SK-N-MC (cell line): Measurements from ENCODE around the gene ERICH4.

Source experiments
- EZH2 ChIP-seq: fragments of 200-600 bp; sonication (generic); IDR thresholded peaks from one replicate; pipeline ENCODE4 v1.6.1; 2017; ENCODE audit warnings: antibody characterized with exemption
- POLR2AphosphoS5 ChIP-seq: IDR thresholded peaks from 2 replicates; pipeline ENCODE4 v1.6.1; 2012; ENCODE audit warnings: mild to moderate bottlenecking, low read depth, low read length, borderline replicate concordance

DNA sequence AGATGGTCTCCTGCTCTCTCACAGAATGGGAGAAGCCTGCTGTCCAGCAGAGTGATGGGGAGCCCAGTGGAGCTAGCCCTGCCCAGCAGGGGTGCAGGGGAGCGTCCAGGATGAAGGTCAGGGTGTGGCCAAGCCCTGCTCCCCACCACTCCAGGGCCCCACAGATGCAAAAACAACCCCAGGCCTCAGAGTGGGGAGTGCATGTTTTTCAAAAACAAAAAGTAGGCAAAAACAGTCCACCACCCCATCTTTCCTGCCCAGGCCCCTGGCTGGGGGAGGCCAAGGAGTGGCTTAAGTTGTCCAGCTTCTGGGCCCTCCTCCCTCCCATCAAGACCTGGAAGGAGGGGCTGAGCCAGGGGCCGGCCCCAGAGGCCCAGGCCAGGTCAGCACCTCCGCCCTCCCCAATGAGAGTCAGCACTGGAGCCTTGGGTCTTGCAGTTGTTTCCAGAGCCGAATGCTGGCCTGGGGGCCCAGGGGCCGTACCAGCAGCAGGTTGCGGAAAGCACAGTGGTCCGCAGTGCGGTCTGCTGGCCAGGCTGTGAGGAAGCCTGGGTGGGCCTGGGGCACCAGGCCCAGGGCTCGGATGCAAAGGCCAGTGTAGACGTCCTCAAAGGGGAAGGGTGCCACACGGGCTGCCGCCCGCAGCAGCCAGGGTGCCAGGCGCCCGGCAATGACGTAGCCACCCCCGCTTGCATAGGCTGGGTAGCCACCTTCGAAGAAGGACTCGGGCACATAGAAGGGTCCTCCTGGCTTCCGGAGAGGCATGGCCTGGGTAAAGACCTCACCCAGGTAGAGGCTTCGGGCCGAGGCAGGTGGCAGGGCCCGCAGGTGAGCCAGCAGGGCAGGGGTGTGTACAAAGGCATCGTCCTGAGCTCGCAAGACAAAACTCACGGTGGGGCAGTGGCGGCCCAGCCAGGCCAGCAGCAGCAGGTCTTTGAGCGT lies 17.5 kb upstream of the ERICH4 start:
- TF ChIP-seq POLR2AphosphoS5 (no peak), EZH2 (no peak)
